Measurements from ENCODE around the gene VPS35L.
"Not testable (repeated sequence)": the region's sequence is repeated elsewhere in the genome, so short reads cannot be mapped to it uniquely, and the experiment has no call there.

Gene VPS35L

DNA sequence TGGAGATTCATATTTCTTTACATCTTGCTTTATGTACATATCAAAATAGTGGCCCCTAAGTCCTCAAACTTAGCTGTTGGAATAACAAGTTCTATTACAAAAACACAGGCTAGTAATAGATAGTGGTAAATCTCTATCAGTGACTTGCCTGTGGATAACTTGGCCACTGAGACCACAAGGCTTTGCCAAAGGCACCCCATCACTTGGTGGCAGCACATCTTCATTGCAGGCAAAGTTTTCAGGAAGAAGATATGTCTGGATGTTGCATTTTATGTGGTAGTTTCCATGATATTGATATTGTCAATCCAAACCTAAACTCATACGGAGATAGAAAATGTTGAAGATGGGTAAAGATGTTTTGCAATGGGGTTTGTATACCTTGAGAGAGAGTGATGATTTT is 104.1 kb downstream of the VPS35L start:
- Histone ChIP-seq H3K36me3 (replicated peaks) (peaks cover 2% of the 10 kb centered on the region), H3K4me3 (ENCODE audit: low read depth, low read length) (no peak overlapping the region), H3K27ac (no peak overlapping the region), H3K27me3 (replicated peaks) (no peaks in the 10 kb centered on the region)
- in situ Hi-C loops (cut with HindIII; ENCODE audit: low pct_ligation_motif_present, low sequenced_read_pairs): no loop called here
- TF ChIP-seq, protein P1, sequence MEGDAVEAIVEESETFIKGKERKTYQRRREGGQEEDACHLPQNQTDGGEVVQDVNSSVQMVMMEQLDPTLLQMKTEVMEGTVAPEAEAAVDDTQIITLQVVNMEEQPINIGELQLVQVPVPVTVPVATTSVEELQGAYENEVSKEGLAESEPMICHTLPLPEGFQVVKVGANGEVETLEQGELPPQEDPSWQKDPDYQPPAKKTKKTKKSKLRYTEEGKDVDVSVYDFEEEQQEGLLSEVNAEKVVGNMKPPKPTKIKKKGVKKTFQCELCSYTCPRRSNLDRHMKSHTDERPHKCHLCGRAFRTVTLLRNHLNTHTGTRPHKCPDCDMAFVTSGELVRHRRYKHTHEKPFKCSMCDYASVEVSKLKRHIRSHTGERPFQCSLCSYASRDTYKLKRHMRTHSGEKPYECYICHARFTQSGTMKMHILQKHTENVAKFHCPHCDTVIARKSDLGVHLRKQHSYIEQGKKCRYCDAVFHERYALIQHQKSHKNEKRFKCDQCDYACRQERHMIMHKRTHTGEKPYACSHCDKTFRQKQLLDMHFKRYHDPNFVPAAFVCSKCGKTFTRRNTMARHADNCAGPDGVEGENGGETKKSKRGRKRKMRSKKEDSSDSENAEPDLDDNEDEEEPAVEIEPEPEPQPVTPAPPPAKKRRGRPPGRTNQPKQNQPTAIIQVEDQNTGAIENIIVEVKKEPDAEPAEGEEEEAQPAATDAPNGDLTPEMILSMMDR (IDR thresholded peaks at IDR 0.05; ENCODE audit: low read depth, low read length, missing control alignments): no peak
- DNase-seq: no peak

DNA sequence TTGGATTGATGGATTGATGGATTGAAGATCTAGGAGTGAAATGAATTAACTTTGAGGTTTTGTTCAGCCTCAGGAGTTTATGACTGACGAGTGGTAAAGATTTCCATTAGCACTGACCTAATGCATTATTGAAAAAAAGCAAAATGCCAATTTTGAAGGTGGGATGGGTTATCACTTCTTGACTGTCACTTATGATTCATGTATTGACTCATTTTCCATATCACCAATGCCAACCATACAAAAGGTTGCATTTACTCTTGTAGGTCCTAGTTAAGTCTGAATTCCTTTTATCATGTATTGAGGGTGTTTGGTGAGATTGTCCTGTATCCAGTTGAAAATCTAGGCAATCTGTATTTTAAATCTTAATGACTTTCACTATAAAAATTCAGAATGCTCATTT is 104.9 kb downstream of the VPS35L start:
- DNase-seq: no peak
- Histone ChIP-seq H3K36me3 (replicated peaks) (peaks cover 2% of the 10 kb centered on the region), H3K27ac (no peak overlapping the region), H3K27me3 (replicated peaks) (no peaks in the 10 kb centered on the region), H3K4me3 (ENCODE audit: low read depth, low read length) (no peak overlapping the region)
- in situ Hi-C loops (cut with HindIII; ENCODE audit: low pct_ligation_motif_present, low sequenced_read_pairs): no loop called here
- TF ChIP-seq, protein P1 (IDR thresholded peaks at IDR 0.05; ENCODE audit: low read depth, low read length, missing control alignments): no peak

DNA sequence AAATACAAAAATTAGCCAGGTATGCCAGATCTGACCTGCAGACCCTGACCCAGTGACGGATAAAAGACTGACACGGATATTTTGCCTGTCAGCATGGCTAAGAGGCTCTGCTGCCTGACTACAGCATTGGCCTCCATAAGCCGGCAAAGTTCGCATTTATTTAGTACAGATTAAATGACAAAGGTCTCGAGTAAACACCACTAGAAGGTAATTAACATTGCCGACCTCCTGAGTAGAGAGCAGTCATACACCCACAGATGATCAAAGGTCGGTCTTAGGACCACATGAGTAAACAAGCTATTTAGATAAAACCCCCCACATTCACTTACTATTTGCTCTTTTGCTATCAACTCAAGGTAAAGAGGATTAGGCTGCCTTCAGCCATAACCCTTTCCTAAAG is 106.8 kb downstream of the VPS35L start:
- in situ Hi-C loops (cut with HindIII; ENCODE audit: low pct_ligation_motif_present, low sequenced_read_pairs): no loop called here
- Histone ChIP-seq H3K27me3 (replicated peaks) (no peaks in the 10 kb centered on the region), H3K27ac (no peak overlapping the region), H3K4me3 (ENCODE audit: low read depth, low read length) (no peak overlapping the region), H3K36me3 (replicated peaks) (peaks cover 2% of the 10 kb centered on the region)
- TF ChIP-seq, protein P1 (IDR thresholded peaks at IDR 0.05; ENCODE audit: low read depth, low read length, missing control alignments): no peak
- DNase-seq: no peak

DNA sequence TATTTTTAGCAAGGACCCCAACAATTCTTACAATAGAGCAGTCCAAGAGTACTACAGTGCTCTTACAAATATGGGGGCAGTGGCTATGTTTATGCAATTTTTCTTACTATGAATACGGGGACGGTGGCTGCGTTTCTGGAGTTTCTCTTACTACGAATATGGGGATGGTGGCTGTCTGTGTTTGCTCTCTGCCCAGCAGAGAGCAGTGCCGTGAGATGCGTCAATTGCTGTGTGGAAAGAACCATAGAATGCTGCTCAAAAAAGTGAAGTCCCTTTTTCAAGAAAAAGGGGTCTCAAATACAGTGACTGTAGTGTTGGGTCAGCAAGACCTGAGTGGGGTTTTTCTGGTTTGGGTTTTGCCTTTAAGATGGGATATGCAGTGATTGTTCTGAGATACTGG is 108.7 kb downstream of the VPS35L start:
- no peak for DNase-seq
- TF ChIP-seq, protein P1 (IDR thresholded peaks at IDR 0.05; ENCODE audit: low read depth, low read length, missing control alignments): no peak
- in situ Hi-C loops (cut with HindIII; ENCODE audit: low pct_ligation_motif_present, low sequenced_read_pairs): no loop called here
- no peak overlapping the region for H3K27ac ChIP-seq
- H3K4me3 ChIP-seq (ENCODE audit: low read depth, low read length): no peak overlapping the region
- H3K27me3 ChIP-seq (replicated peaks): no peaks in the 10 kb centered on the region
- peaks cover 6% of the 10 kb centered on the region for H3K36me3 ChIP-seq (replicated peaks)

DNA sequence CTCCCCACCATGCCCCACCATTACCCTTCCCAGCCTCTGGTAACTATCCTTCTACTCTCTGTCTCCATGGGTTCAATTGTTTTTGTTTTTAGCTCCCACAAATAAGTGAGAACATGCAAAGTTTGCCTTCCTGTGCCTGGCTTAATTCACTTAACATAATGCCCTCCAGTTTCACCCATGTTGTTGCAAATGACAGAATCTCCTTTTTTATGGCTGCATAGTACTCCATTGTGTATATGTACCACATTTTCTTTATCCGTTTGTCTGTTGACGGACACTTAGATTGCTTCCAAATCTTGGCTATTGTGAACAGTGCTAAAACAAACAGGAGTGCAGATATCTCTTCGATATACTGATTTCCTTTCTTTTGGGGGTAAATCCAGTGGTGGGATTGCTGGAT is 109.8 kb downstream of the VPS35L start:
- H3K27ac ChIP-seq; in situ Hi-C loops (cut with HindIII; ENCODE audit: low pct_ligation_motif_present, low sequenced_read_pairs); H3K27me3 ChIP-seq (replicated peaks); DNase-seq; H3K4me3 ChIP-seq (ENCODE audit: low read depth, low read length): not testable (repeated sequence)
- peaks cover 12% of the 10 kb centered on the region for H3K36me3 ChIP-seq (replicated peaks)

DNA sequence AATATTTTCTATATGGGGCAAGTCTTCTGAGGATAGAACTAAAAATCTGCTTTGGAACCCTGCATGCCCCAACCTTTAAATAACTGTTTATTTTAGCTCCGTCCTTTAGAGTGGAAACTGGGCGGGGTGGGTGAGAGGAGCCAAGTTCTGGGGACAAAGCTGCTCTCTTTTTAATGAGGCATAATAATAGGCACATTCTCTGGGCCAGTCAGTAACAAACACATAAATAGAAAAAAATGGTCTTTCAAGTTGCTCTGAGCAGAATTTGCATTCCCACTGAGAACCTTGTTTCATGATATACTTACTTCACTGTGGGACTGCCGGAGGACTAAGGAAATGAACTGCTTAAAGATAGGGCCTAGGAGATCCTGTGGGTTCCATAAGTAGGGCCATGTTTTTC is 111.0 kb downstream of the VPS35L start:
- DNase-seq: no peak
- in situ Hi-C loops (cut with HindIII; ENCODE audit: low pct_ligation_motif_present, low sequenced_read_pairs): no loop called here
- TF ChIP-seq, protein P1 (IDR thresholded peaks at IDR 0.05; ENCODE audit: low read depth, low read length, missing control alignments): no peak

More for the DNA sequence above, 111.0 kb downstream of the VPS35L start:
- Histone ChIP-seq H3K36me3 (replicated peaks) (peaks cover 12% of the 10 kb centered on the region), H3K4me3 (ENCODE audit: low read depth, low read length) (no peak overlapping the region), H3K27ac (no peak overlapping the region), H3K27me3 (replicated peaks) (no peaks in the 10 kb centered on the region)
